GM18873 (cell line): ENCODE results near the gene DACH1.

Experiments used
- ATAC-seq: cut with Tn5 transposase; IDR thresholded peaks from one replicate; pipeline ENCODE4 v1.9.1; 2021; ENCODE audit warnings: mild to moderate bottlenecking, moderate library complexity, moderate number of reproducible peaks; ENCODE audit not compliant: unreplicated experiment, low FRiP score

The DACH1 gene

DNA sequence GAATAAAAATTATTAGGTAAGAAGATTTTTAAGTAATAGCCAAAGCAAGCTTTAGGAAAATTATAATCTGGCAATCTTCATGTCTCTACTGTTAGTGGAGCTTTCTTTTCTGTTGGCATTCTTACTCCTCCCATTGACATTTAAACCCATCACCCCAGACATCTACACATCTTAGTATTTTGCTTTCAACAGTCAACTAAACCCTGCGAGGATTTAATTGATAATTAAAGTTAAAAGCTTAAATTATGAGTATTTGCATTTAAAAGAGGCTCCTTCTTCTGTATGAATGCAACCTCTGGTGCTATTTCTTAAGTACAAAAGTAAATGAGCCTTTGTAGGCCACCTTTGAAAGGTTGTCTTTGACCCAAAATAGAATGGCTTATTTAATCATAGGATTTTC, 148.1 kb downstream of the DACH1 start:
- ATAC-seq = no peak

GRCh38 chr13:71714802-71715375, 152.1 kb downstream of the DACH1 start:
- no peak for ATAC-seq

GRCh38 chr13:71712988-71713653, 153.9 kb downstream of the DACH1 start:
- ATAC-seq = no peak

- ATAC-seq = no peak
Measured at GRCh38 chr13:71704656-71705055, 162.3 kb downstream of the DACH1 start.

DNA sequence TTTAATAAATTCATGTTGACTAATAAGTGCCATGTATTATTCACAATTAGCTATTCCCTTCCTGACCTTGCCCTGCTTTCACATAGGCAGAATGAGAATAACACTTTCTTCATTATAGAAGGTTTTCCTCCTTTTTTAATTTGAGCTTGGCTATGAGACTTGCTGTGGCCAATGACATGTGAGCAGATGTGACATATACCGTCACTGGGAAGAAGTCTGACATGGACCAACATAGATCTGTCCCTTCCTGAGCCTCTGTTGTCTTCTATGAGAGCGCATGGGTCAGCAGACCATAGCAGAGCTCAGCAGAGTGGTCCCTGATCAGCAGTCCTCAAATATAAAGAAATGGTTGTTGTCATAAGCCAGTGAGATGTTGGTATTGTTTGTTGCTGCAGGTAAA, 163.9 kb downstream of the DACH1 start:
- ATAC-seq = no peak

DNA sequence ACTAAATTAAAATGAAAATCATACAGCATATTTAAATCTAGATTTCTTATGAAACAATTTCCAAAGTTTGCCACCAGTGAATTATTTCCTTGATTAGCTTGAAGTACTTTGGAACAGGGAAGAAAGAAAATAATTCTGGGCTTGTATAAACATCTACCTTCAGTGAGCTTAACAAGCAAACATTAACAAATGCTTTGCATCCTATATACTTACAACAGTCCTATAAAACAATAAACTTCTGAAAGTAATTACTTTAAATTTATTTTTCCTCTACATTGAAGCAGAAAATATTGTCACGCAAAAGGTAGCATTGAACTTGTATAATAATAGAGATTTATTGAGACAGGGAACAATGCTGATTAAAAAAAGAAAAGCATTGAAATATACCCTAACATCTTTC, 164.8 kb downstream of the DACH1 start:
- no peak for ATAC-seq

DNA sequence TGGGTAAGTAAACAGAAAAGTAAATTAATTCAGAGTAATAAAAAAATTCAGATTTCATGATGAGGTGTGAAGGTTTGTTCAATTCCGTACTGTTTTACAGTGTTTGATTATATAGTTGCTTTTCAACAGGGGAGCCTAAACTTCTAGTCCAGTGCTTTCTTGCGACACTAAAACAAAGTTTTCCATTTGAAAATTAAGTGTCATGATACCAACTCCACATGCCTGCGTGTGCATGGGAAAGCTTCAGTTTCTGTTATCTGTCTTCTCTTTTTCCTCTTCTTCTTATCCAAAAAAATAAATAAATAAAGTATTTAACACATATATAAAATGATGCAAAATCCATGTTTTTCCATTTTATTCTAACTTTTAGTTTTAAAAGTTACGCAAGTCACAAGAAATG, 165.3 kb downstream of the DACH1 start:
- ATAC-seq = no peak

DNA sequence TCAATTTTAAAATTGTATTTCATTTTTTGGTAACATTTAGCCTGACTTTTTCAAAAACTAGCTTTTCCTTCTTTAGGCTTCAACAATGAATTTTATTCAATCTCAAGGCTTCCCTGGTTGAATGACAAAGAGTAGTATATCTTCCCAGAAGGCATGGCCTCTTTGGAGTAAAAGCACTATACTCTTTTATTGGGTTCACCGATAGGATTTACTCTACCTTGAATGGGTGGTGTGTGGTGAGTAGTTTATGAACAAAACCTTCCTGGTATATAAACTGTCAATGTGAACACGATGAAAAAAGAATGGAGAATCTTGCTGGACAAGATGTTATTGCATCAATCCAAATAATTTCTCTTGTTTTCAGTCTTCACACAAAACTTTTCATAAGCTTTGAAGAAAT, 167.7 kb downstream of the DACH1 start:
- ATAC-seq = no peak

DNA sequence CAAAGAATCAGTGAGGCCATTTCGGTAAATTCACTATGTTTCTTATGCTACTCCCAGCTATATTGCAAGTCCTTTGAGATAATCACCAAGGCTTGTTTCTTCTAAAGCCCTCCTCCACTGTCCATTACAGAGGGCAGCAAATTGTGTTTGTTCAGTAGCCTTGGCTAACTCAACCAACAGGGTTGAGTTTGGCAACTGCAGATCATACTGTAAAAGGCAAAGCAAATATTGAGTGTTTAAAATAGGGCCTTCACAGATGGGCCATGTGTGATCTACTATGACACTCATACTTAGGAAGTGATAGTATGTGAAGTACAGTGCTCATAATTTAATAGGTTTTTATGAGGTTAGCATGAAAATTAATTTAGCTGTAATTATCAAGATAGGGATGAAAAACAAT, 171.3 kb downstream of the DACH1 start:
- no peak for ATAC-seq

DNA sequence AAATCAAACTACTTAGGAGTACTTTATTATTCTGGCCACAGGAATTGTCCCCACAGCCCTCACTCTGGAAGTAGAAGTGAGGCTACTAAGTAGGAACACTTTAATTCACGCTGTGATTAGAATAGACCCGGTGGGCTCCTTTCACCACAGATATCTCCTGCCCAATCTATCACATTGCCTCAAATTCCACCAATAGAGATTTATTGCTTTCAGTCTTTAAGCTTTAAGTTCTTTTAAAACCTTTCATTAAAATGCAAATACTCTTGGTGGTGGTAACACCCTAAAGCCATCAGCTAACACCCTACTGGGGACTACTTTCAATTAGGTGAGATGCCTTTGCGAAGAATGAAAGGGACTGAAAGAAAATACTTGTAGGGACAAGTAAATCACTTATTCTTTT, 181.9 kb downstream of the DACH1 start:
- no peak for ATAC-seq

GRCh38 chr13:71681901-71682613, 184.9 kb downstream of the DACH1 start:
- no peak for ATAC-seq

- ATAC-seq = no peak
Measured at GRCh38 chr13:71677124-71677523, 189.9 kb downstream of the DACH1 start.

DNA sequence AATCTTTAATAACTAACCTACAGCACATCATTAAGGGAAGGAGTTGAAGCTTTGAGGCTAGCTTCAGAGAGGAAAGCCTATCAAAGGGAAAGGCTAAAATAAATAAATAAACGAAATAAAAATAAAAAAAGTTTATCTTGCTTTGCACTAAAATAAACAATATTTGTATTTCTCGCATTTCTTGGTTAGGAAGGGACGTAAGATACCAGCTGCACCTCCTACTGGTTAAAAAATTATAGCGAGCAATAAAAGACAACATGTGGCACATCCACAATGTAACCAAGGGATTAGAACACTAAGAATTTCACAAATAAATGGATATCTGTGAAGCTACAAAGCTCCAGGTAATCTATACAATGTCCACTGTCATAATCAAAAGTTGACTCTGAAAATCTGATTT, 194.5 kb downstream of the DACH1 start:
- no peak for ATAC-seq

DNA sequence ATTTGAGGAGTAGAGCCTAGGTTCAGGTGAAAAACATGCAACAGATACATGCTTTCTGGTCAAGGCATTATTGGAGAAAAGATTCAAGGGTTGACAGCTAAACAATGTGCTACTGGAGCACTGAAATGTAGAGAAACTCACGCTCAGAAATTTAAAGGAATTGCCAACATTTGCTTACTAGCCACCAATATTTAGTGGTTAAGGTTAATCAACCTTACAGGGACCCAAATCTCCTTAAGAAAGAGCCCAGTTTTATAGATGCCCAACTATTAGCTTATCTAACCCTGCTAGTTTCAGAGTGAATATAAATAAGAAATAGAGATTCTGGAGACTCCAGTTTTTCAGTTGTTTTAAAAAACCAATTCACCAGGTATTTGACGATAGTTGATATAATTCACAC, 203.6 kb downstream of the DACH1 start:
- ATAC-seq = no peak

DNA sequence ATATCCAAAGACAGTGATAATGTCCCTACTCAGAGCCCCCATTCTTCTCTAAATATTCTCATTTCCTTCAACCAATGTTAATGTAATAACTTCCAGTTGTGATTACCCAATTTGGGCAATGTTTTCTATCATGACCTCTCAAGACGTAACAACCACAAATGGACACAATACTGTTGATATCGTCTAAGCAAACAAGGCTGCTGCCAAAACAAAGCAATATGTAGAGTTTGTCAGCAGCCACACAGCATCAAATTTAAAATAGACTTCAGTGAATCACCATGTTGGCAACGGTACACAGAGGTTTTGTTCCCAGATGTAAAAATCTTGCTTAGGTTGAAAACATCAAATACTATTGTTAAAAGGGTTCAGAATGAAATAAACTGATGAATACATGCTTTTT, 205.1 kb downstream of the DACH1 start:
- no peak for ATAC-seq

DNA sequence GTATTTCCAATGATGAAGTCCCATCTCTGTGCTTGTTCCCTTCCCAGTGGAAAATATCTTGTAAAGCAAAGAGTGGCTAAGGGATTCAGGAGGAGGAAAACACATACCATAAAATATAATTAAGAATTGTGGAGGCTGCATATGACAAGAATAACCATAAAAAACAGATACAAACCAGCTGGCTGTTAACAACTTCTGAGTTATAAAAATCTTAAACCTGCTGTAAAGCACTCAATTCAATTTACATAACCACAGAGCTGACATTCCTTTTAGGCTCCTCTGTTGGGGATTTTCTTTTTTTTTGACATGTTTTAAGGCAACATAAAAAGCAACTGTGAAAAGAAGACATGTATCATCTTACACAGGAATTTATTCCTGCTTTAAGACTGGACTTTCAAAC, 207.6 kb downstream of the DACH1 start:
- no peak for ATAC-seq

GRCh38 chr13:71645467-71645866, 221.5 kb downstream of the DACH1 start:
- ATAC-seq = no peak

GRCh38 chr13:71644579-71644978, 222.4 kb downstream of the DACH1 start:
- no peak for ATAC-seq

- no peak for ATAC-seq
Measured at GRCh38 chr13:71643448-71643860, 223.6 kb downstream of the DACH1 start.

GRCh38 chr13:71638751-71639150, 228.3 kb downstream of the DACH1 start:
- no peak for ATAC-seq

GRCh38 chr13:71634602-71635443, 232.2 kb downstream of the DACH1 start:
- ATAC-seq = no peak
